Nasal cavity respiratory epithelium epithelial cell of viscerocranial mucosa (primary cell): ENCODE measurements around the gene KRIT1. TPM values are rescaled to one million over a fixed set of nuclear protein-coding genes. Genes with fewer than 3 reads are reported as not detected.

Experiments used
- total RNA-seq: library from RNA; depleted of rRNA; stranded (reverse); fragments of >200 nt; gene quantifications from 2 replicates; pipeline ENCODE4 v1.2.3, GENCODE V29; 2014

The KRIT1 gene
- total RNA-seq: 44.1 and 59.9 TPM in 2 replicates

DNA sequence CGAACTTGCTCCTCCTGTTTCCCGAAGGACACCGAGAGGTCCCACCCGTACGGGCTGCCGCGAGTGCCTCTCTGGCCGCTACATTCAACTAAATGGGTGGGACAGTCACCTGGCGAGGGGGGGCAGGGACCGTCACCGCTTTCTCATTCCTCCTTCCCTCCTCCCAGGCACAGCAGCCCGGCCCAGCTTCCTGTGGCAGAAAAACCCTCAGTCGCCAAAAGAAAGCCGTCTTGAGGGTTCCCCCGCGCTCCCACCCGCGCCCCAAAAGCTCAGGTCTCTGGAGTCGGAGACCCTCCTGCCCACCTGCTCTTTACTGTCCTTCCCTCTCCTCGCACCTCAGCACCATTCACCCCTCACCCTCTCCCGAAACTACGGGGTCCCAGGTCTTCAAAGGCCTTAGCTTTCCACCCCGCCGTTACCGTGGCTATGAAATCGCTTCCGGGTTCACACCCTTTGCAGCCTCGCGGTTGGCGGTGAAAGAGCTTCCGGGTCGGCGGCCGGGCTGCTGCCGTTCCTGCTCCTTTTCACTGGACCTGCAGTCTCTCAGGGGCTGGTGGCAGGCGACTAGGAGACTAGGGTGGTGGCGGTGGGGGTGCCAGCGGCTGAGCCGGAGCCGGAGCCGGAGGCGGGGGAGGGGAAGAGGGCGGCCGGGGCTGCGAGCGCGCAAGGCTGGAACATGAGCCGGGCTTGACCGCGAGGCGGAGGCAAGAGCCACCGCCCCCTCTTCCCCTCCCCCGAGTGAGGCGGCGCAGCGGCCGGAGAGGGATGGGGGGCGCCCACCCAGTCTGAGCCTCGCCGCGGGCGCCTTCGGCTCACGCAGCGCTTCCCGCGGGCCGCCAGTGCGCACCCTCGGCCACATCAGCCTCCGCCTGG is at the start of gene KRIT1, which contains the start of gene ANKIB1:
KRIT1 (minus strand) TSS at position 428 of the 873 bp plus-strand sequence. CDS start 3,779 bp downstream, outside the sequence.
ANKIB1 (plus strand) TSS at position 488 of the 873 bp plus-strand sequence. CDS start 49,005 bp downstream, outside the sequence.

DNA sequence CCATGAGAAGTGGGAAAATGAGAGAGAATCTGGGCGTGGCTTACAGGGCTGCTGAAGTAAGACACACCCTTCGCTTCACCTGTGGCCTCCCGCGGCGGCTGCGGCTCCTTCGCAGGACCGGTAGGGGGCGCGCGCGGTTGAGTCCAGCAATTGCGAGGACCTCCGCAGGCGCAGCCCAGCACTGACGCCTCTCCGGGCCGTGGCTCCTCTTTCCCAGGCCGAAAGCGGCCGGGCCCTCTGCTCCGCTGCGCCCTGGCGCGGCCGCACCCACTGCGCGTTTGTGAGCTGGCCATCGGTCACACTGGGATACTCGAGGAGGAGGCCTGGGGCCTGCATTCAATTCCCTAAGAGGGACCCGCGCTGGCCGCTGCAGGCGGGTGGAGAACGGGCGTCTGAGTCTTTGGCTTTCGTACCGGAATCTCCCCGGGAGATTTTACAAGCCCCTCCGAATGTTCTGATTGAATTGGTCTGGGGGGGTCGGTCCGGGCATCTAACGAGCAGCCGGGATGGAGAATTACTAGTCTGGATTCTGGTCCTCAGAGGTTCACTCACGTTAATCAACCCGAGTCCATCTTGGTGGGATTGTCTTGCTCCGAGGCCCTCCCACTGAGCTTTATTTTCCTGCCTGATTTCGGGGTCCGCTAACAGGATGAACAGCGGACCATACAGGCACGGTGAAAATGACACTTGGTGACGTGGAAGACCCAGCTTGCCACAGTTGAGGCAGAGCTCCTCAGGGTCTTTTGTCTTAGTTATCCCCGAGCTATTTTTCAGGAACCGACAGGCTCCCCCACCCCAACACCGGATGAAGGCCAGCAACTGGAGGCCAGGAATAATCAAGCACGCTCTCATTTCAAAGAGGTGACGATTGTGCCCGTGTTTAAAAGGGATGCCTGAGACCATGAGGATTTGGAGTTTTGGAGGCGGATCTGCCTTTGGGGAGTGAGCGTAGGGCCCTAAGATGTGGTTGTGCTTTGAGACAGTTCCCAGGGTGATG is 66.5 kb downstream of the KRIT1 start, which contains the start of gene LRRD1:
LRRD1 (minus strand) TSS at position 215 of the 997 bp plus-strand sequence. CDS start 13,940 bp downstream, outside the sequence.

Other genes starting within 250 kb of the KRIT1 start
- gene CYP51A1, start 111.4 kb downstream of the KRIT1 start, total RNA-seq: 263 and 279 TPM in 2 replicates
- under 0.01 and 0.14 TPM in 2 replicates for gene LRRD1, start 66.8 kb downstream of the KRIT1 start, total RNA-seq
- gene ANKIB1, start 60 bp upstream of the KRIT1 start, total RNA-seq: 58.8 and 65.9 TPM in 2 replicates
- 19.5 and 32.0 TPM in 2 replicates for gene GATAD1, start 201.6 kb upstream of the KRIT1 start, total RNA-seq
- not detected in 2 replicates for gene ERVW-1, start 232.0 kb upstream of the KRIT1 start, total RNA-seq